Colon (tissue), 2 donors: ENCODE results near the gene CBFA2T3.

Experiments used
- FAIRE-seq: peaks from 2 replicates; lab custom pipeline; 2012; peaks lifted over from hg19 to GRCh38; lab: Jason Lieb, UNC
- donor health status: control.
- donor health status: control.

Gene CBFA2T3

DNA sequence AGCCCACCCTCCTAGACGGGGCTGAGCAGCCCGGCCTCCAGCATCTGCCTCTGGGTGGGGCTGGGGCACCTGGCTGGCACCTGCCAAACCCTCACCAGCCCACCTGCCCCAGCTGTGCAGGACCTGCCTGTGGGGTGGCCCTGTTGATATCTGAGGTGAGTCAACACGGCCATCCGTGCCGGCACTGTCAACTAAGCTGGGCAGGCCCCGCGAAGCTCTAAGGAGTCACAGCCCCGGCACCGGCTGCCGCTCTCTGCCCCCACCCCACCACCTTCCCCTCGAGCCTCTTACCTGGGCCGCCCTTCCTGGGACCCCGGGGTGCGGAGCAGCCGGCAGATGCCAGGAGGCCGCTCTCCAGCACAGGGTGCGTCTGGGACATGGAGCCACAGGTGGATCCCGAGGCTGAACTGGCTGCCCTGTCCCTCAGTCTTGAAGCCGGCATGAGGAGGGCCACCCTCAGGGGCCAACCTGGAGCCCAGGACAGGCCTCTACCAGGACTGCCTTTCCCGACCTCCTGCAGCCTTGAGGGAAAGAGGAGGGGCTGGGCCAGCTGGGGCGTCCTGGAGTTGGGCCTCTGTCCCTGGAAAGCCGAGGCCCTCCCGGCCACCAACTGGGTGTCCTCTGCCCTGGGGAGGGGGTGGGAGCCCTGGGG lies 515 bp downstream of the CBFA2T3 start:
- FAIRE-seq, result no peak

DNA sequence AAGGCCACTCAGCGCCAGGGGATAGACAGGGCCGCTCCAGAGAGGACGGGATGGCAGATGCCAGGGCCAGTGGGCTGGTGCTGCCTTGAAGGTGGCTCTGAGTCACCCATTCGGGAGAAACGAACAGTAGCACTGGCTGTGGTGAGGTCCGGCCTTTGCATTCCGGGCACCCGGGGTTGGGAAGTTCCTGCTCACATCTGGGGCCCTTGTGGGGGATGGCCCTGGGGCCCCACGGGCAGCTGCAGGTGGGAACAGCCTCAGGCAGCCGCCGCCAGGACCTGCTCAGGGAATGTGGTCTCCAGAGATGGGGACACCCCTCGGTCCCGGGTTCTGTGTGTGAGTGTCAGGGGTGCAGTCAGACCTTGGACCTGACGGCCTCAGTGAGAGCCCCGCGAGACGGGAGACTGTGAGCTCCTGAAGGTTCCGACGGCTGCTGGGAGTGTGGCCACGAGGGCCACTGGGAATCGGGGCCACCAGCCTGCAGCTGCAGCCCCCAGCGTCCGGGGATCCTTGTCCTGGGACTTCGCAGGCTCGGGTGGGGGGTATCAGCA lies 1.4 kb downstream of the CBFA2T3 start:
- no peak for FAIRE-seq

DNA sequence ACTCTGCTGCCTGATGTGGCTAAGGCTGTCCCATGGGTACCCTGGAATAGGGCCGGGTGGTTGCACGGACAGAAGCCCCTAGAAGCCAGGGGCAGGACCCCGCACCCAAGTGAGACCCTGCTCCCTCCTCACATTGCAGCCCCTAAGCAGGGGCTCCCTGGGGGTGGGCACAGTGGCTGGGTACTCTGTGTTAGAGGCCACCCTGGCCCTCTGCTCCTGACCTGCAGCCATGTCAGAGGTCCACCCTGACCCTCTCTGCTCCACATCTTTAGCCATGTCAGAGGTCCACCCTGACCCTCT lies 2.1 kb downstream of the CBFA2T3 start:
- FAIRE-seq, result no peak

DNA sequence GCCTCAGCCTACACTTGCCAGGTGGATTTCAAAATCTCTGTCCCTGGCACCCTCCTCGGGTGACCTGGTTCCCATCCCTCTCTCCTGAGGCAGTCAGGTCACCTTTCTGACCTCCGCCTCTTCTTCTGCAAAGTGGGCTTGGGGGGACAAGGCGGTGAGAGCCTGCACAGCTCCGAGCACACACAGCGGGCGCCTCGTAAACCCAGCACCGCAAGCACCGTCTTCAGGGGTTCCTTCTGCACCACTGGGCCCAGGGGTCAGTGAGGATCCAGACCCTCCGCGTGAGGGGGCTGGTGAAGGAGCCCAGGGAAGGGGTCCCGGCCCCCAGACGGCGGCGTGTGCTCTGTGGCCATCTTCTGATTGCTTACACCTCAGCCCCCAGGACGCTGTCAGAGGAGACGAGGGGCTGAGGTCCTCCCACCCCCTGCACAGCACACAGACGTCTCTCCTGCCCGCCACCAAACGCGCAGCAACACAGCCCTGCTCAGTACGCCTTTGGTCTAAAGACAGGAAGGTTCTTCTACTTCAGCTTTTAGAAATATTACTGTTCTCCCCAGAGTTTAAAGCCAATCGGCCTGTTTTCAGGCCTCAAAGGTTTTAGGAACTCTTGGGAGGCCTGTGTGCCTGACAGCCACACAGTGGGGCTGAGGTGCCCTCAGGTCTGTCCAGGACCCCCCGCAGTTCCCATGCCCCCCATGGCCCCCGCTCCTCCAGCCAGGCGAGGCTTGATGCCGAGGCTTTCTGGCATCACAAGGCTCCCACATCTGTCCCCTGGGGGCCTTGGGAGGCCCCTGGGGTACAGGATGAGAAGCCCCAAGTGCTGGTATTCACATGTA lies 2.7 kb downstream of the CBFA2T3 start:
- no peak for FAIRE-seq

DNA sequence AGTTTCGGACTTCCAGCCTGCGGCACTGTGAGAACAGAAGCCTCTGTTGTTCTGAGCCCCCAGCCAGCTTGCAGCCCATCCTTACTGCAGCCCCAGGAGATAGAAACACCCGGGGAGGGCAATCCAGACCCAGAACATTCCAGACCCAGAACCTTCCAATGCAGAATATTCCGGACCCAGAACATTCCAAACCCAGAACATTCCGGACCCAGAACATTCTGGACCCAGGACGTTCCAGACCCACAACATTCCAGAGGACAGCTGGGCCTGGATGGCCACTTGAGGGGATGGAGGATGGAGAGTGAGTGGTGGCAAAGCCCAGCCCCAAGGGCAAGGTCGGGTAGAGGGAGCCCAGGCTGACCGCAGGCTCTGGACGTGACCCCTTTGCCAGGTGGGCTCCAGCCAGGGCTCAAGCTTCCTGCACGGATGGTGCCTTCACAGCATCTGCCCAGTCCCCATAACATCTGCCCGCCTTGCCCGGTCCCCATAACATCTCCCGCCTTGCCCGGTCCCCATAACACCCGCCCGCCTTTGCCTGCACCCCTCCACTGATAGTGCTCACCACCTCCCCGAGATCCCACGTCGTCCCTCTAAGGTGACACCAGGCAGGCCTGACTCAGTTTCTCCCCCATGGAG lies 3.5 kb downstream of the CBFA2T3 start:
- no peak for FAIRE-seq

DNA sequence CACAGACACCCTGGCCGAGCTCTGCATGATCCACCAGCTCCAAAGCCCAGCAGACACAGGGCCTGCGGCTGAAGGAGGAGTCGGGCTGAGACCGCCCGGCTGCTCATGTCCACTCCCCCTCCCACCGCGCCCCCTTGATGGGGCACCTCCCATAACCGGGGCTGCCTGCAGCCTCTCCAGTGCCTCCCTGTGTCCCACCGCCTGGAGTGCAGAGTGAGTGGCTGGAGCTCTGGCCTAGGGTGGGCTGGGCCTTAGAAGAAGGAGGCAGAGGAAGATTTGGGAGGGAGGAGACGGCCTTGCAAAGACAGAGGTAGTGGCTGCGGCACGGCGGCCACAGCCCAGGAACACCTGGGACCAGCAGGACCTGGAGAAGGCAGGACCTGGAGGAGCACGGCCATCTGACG lies 4.0 kb downstream of the CBFA2T3 start:
- no peak for FAIRE-seq

DNA sequence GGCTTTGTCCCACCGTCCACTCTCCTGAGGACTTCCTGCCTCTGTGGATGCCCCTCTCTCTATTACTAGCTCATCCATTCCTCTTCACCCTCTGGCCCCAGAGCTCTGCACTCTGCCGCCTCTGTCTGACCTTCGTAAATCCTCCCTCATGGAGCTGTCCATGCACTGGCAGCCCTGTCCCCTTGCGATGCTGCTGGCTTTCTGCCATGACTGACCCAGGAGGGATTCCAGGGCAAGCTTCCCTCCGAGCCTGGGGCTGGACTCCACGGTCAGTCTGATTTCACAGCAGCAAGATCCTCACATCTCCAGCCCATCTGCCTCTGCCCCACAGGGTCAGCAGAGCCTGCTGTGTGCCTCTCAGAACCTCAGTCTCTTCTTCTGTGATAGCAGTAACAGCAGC lies 4.7 kb downstream of the CBFA2T3 start:
- no peak for FAIRE-seq

DNA sequence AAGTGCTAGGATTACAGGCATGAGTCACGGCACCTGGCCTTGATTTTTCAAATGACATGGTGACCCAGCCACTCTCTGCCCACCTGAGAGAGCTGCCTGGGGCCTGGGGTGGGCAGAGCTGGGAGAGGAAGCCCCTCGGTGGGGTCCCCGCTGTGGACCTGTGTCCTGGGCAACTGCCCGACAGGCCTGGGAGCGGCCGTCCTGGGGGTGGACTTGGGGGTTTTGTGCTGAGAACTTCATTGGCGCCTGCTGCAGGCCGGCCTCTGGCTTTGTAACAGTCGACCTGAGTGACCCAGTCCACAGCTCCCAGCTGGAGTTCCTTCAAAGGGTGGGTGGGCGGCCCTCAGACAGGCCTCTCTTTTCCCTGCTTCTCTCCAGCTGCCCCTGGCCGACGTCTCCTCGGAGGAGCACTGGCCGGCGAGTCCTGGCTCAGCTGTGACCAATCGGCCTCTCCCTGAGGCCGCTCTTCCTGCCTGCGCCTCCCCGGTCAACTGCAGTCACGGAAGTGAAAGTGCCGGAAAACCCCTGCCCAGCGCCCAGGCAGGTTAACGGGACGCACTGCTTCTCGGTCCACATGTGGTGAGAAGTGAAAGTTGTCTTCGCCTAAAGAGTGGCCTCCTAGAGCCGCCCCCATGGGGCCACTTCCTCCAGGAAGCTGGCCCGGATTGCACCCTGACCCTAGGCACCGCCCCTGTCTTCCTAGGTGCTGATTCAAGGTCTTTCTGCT lies 5.5 kb downstream of the CBFA2T3 start:
- FAIRE-seq, result no peak

DNA sequence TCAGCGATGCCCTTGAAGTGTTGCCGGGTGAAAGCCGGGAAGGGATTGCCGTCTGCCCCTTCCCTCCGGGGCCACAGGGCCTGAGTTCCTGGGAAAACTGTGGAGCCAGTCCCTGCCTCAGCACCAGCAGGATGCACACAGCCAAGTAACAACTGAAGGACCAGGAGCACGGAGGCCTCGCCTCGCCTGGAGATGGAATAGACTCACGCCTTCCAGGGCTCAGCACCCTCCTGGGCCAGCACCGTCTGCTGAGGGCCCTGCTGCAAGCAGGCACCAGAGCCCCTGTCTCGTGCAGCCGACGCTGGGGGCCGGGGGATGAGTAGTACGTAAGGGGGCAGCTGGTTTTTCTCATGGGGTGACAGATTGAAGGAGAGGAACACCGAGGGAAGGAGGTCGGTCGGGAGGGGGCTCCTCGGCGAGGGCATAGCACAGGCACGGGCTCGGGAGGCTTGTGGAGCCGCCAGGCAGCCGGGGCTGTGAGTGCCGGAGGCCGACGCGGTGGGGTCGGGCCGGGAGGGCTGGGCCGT lies 6.4 kb downstream of the CBFA2T3 start:
- no peak for FAIRE-seq

DNA sequence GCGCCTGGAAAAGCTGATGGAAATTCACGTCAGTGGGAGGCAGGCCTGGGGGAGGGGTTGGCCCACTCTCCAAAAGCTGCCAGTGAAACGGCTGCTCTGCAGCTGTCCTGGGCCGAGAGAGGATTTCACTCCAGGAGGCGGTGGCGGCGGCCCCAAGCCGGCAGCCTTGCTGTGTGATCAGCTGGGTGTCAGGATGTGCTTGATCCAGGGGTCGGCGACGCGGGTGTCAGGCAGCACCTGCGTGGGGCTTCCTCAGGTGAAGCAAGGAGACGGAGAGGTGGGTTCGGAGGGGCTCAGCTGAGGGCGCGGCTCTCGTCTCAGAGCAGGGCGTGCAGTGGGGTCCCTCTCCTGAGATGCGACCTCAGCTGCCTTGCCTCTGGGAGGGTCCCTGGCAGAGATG lies 7.0 kb downstream of the CBFA2T3 start:
- no peak for FAIRE-seq

DNA sequence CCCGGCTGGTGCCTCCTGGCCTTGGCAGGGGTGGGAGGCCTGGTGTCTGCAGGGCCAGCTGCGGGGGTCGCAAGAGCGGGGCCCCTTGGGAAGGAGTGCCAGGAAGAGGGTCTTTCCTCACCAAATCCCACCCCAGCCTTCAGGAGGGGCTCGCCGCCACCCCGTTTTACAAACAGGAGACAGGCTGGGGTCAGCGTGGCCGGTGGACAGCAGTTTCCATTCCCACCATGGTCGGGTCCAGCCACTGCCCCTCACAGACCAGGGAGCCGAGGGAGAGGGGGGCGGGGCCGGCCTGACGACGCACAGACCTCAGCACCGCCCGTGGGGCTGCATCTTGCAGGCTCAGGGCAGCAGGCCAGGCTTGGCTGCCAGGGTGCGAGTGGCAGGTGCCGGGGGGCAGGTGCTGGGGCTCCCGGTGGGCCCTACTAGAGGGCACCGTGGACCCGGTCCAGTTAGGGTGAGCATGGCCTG lies 7.6 kb downstream of the CBFA2T3 start:
- FAIRE-seq, result no peak

DNA sequence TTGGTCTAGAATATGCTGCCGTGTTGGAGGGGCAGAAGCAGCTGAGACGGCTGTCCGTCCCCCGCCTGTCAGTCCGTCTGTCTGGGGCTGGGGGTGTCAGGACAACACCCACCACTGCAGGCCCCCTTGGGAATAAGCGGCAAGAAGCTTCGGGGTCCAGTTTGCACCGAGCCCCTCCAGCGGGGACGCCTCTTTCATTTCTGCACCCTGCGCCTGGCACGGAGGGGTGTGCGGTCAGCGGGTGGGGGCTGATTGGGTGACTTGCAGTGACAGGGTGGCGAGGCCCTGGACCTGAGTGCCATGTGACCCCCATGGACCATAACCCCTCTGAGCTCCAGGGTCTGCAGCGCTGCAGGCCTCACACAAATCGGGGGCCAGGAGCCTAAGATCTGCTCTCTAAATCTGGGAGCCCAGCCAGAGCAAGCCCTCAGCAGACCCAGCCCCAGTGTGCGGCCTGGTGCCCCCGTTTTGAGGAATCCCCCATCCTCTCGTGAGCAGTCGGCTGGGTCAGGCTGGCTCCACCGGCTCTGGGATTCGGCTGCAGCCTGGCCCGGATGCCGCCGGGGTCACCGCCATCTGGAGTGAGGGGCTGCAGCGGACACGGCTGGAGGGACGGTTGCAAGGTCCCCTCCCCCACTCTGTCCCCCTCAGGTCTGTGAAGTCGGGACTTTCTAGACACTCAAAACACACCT lies 8.3 kb downstream of the CBFA2T3 start:
- no peak for FAIRE-seq

DNA sequence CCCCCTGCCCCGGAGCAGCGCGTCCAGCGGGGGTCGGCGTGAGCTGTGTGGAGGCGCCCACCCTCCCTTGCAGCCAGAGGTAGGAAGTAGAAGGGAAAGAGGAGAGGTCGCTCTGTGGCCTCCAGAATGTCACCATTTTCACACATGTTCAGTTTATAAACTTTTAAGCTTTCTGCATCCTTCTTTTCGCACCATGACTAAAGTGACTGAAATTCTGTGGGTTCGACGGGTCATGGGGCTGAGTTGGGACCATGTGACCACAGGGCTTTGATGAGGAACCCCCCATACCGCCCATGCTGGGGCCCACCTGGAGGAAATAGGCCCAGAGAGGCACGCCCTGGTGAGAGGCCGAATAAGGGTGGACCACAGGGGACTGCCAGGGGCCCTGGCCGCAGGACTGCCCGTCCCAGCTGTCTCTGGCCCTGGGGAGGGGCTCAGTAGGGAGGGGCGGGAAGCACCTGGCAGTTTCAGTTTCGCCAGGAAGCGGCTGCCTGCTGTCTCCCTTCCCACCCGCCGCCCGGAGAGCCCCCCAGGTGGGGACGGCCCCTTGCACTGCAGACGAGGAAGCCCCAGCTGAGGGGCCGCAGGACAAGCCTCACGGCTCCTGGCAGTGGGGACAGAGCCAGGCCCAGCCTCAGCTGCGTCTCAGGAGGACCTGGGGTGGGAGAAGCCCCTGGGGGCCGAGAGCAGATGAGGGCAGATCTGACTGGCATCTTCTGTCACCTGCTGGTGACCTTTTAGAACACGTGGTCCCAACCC lies 9.0 kb downstream of the CBFA2T3 start:
- FAIRE-seq, result no peak

DNA sequence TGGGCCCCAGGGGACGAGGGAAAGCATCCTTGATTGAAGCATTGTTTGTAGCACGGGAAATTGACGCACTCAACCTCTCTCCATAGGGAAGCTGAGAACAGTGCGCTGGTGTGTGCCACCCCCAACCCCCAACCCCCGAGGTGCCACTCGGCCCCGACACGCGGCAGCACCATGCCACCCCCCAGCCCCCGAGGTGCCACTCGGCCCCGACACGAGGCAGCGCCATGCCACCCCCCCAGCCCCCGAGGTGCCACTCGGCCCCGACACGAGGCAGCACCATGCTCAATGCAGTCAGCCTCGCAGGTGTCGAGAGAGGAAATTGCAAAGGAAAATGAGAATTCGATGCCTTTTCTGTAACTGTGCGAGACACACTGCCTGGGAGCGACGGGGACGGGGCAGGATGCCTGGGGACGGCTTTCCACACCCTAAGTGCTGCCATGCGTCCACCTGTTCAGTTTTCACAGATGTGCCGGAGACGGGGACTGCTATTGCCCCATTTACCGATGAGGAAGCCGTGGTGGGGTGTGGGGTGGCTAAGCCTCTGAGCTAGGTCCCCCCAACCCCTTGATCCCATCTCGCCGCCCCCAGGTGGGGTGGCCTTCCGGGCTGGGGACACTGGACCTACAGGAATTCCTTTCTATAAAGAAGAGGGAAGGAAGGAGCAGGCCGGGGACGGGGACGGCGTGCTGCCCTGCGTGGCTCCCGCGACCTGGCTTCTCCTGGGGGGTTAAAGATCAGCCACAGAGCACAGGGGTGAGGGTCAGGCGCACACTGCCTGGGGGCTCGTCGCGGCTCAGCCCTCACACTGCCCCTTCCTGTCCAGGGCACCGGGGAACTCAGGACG lies 9.8 kb downstream of the CBFA2T3 start:
- FAIRE-seq, result no peak

DNA sequence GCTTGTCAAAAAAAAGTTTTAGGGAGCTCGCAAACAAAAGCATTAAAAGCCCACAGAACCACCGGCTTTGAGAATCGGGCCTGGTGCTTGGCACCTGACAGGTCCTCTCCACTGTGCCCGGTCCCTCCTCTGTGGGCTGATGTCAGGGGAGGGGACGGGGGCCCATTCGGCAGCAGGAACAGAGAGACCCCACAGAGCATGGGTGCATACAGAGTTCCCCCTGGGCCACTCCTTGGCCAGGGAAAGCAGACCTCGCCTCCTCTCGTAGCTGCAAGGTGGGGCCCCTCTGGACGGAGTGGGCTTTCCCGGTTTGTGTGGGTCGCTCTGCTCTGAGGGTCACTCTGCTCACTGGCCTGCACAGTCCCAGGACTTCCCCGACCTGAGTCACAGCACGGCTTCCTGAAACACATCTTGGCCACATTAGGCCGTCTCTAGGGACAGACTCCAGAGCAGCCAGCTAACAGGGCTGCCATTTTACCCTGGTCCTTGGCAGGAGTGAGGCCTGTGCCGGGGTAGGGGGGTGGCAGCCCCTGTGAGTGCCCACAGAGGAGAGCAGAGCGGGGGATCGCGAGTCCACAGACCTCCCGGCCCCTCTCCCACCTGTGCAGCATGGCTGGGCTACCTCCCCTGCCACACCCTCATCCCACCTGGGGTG lies 11.1 kb downstream of the CBFA2T3 start:
- FAIRE-seq, result no peak

DNA sequence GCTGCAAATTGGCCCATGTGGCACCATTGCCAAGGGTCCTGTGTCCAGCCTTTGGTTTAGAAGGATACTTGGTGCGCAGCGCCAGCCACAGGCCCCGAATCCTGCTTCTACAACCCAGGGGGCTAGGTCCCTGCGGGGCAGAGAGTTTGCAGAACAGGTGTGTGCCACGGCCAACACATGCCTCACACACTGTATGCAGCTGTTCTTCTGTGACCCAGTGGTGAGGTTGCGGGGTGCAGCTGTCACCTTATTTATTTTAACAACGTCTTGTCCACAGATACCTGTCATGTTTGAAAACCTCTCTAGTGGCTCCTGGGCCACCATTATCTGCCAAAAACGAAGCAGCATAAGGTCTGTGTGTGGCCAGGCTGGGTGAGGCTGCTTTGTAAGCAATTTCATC lies 11.6 kb downstream of the CBFA2T3 start:
- FAIRE-seq, result no peak

DNA sequence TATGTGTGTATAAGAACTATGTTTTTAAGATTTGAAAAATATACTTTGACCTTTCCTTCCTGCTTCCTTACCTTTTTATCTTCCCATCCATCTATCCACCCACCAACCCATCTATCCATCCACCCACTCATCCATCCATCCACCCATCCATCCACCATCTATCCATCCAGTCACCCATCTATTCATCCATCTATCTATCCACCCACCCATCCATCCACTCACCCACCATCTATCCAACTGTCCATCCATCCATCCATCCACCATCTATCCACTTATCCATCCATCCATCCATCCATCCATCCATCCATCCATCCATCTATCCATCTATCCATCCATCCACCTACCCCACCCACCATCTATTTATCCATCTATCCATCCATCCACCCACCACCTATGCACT lies 12.4 kb downstream of the CBFA2T3 start:
- FAIRE-seq, result no peak

DNA sequence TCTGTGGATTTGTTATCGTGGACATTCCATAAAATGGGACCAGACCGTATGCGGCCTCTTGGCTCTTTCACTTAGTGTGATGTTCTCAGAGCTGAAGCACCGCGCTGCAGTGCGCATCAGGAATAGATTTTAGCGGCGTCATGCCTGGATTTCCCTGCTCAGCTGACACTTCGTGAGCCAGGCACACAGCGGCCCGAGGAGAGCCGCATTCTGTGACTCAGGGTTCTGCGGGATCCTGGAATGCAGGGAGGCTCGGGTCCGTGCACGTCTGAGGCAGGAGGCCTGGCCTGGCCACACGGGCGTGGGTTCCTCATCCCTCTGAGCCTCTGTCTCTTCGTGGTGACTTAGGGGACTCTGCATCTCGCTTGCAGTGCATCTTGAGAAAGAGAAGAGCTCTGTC lies 13.4 kb downstream of the CBFA2T3 start:
- FAIRE-seq, result no peak

DNA sequence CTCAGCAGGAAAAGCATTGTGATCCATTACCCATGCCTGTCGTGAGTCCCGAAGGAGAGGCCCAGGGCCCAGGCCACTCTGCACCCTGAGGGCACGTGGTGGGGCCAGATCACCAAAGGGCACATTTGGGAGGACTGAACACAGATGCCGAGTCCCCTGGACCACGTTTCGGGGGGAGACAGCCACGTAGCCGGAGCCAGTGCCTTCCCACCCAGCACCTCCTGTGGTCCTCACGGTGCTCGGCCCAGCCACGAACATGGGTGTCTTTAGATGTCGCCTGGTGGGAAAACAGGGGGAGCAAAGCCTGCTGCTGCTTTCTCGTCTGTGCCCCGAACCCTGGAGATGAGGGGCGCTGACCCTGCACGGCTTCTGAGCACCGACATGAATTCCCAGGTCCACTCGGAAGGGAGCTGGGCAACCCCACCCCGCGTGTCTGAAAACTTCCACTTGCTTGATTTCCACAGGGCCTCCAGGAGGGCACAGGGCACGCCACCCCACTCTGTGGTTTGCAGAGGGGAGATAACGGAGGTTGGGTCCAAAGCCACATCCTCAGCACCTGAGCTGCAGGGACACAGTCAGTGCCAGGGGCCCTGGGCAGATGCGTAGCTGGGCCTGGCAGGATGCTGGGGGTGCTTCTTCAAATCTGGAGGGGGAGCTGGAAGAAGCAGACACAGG lies 14.4 kb downstream of the CBFA2T3 start:
- no peak for FAIRE-seq
